ENCODE data around the gene LMO7. TPM values are rescaled to one million over a fixed set of nuclear protein-coding genes. Genes with fewer than 3 reads are reported as not detected.

LMO7 gene
- total RNA-seq, 4 donors from 2014 or later, result 7.3 to 11.9 (median 8.9) TPM

GRCh38 chr13:75812751-75813181, 176.6 kb downstream of the LMO7 start:
- TF ChIP-seq, protein P1, sequence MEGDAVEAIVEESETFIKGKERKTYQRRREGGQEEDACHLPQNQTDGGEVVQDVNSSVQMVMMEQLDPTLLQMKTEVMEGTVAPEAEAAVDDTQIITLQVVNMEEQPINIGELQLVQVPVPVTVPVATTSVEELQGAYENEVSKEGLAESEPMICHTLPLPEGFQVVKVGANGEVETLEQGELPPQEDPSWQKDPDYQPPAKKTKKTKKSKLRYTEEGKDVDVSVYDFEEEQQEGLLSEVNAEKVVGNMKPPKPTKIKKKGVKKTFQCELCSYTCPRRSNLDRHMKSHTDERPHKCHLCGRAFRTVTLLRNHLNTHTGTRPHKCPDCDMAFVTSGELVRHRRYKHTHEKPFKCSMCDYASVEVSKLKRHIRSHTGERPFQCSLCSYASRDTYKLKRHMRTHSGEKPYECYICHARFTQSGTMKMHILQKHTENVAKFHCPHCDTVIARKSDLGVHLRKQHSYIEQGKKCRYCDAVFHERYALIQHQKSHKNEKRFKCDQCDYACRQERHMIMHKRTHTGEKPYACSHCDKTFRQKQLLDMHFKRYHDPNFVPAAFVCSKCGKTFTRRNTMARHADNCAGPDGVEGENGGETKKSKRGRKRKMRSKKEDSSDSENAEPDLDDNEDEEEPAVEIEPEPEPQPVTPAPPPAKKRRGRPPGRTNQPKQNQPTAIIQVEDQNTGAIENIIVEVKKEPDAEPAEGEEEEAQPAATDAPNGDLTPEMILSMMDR (IDR thresholded peaks at IDR 0.05; ENCODE audit: low read depth), result no peak

DNA sequence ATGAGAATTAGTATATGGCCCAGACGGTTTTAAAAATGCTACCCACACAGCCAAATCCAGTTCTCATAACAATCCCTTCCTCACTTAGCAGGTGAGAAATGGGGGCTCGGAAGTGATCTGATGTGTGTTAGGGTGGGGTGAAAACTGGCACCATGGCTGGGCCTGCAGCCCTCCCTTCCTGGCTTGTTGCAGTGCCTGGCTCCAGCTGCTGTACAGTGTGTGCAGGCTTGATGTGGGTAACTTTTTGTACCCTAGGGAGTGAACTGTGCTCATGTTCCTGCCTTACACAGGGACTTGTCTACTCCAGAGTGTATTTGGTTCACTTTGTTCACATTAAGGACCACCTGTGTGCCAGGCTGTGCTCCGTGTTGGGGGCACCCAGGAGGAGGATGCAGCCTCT, 177.2 kb downstream of the LMO7 start:
- TF ChIP-seq, protein P1 (IDR thresholded peaks at IDR 0.05; ENCODE audit: low read depth), result no peak

DNA sequence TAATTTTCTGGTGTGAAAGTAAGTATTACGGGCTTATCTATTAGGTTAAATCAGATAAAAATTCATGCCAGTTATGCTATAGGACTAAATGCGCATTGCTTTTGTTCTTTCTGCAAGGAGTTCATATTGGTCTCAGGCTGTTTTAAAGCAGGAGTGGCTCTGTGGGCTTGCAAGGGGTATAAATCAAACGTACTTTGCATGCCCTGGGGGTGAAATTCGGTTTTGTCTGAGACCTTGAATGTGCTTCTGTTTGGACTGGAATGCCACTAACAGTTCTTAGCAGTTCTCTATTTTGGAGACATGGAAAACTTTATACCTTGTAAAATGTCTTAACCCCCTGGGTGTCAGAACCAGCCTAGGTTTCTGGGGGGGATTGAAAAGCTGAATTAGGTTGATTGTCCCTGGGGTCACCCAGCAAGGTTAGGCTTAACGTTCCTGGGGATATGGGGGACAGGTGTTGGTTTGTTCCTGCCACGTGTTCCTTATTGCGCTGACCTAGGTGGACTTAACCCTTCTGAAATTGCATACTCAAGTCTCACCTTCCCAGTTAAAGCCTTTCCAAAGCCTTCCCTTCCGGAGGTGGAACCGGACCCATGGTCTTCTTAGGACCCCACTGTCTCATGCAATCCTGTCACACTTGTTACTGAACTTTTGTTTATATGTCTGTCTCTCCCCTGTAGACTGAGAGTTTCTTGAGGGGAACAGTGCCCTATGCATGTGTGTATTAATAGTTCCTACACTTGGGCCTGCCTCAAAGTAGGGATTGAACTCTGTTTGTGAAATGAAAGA, 182.2 kb downstream of the LMO7 start:
- TF ChIP-seq, protein P1 (IDR thresholded peaks at IDR 0.05; ENCODE audit: low read depth), result no peak

DNA sequence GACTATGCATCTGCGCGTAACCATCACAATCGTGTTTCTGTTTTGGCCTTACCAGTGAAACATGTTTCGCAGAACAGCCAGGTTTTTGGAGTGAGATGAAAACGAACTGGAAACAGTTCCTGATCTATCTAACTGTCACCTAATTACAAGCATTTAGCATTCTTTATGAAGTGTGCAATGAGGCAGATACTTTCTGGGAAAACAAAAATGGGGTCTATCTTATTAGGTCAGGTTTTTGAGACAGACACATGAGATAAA, 182.8 kb downstream of the LMO7 start:
- TF ChIP-seq, protein P1 (IDR thresholded peaks at IDR 0.05; ENCODE audit: low read depth), result no peak

GRCh38 chr13:75825161-75825560, 189.0 kb downstream of the LMO7 start:
- TF ChIP-seq, protein P1 (IDR thresholded peaks at IDR 0.05; ENCODE audit: low read depth), result no peak

DNA sequence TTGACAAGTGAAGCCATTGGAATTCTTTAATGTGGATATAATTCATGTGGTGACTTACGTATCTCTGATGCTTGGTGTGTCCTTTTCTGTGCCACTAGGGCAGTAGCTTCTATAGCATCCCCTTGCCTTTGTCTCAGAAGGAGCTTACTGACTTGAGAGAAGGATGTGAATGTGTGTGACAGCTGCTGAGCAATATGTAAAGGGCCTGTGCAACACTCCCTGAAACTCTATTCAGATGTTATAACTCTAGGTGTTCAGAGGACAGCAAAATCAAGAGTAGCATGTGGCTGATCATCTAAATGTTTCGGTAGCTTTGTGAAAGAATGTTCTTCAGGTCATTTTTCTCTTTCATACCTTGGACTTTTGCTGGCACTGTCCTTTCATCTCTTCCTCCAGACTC, 189.5 kb downstream of the LMO7 start:
- TF ChIP-seq, protein P1 (IDR thresholded peaks at IDR 0.05; ENCODE audit: low read depth), result no peak

GRCh38 chr13:75826391-75826790, 190.3 kb downstream of the LMO7 start:
- TF ChIP-seq, protein P1 (IDR thresholded peaks at IDR 0.05; ENCODE audit: low read depth), result no peak
